NK-92 treated with Interleukin-12 subunit alpha and Interleukin-12 subunit beta, amount 100 ng/mL, for 24 hours (cell line): ENCODE measurements around the gene MT1E.
A peak's percentile ranks its signal among the peaks of the same experiment; 100 is the strongest.
"Not testable (repeated sequence)": the region's sequence is repeated elsewhere in the genome, so short reads cannot be mapped to it uniquely, and the experiment has no call there.

Experiments used
- DNase-seq: peaks from one replicate; lab custom pipeline; 2025; lab: John Stamatoyannopoulos, UW

Gene MT1E

GRCh38 chr16:56625140-56625942 is at the start of gene MT1E:
TSS of gene MT1E (plus strand) at chr16:56625781. CDS start at chr16:56625852, 71 bp downstream.
- DNase-seq, result peak; percentile 24

GRCh38 chr16:56576585-56577299 is 48.8 kb upstream of the MT1E start:
- DNase-seq, result peak; percentile 68

GRCh38 chr16:56577300-56577625 is 48.3 kb upstream of the MT1E start:
- no peak for DNase-seq

- no peak for DNase-seq
Measured at GRCh38 chr16:56580391-56581048, 45.1 kb upstream of the MT1E start.

- DNase-seq, result not testable (repeated sequence)
Measured at GRCh38 chr16:56582911-56583310, 42.7 kb upstream of the MT1E start.

GRCh38 chr16:56583351-56584168 is 42.0 kb upstream of the MT1E start:
- no peak for DNase-seq

- no peak for DNase-seq
Measured at GRCh38 chr16:56584276-56584675, 41.3 kb upstream of the MT1E start.

- DNase-seq, result no peak
Measured at GRCh38 chr16:56588781-56589140, 36.8 kb upstream of the MT1E start.

- no peak for DNase-seq
Measured at GRCh38 chr16:56589141-56590039, 36.2 kb upstream of the MT1E start, which contains the start of gene MT3. TSS of gene MT3 (plus strand) at chr16:56589528. CDS start at chr16:56589591, 63 bp downstream.

GRCh38 chr16:56591377-56592060 is 34.1 kb upstream of the MT1E start:
- DNase-seq, result no peak

GRCh38 chr16:56593573-56594291 is 31.8 kb upstream of the MT1E start:
- no peak for DNase-seq

GRCh38 chr16:56594292-56594619 is 31.3 kb upstream of the MT1E start:
- no peak for DNase-seq

GRCh38 chr16:56600398-56600999 is 25.1 kb upstream of the MT1E start:
- peak; percentile 5 for DNase-seq

- DNase-seq, result no peak
Measured at GRCh38 chr16:56601325-56601724, 24.3 kb upstream of the MT1E start.

GRCh38 chr16:56603589-56603988 is 22.0 kb upstream of the MT1E start:
- no peak for DNase-seq

- DNase-seq, result no peak
Measured at GRCh38 chr16:56604966-56605365, 20.6 kb upstream of the MT1E start.

GRCh38 chr16:56605475-56605874 is 20.1 kb upstream of the MT1E start:
- no peak for DNase-seq

GRCh38 chr16:56606071-56606475 is 19.5 kb upstream of the MT1E start:
- DNase-seq, result no peak

GRCh38 chr16:56606476-56607108 is 19.0 kb upstream of the MT1E start:
- DNase-seq, result no peak
